HUES48 (cell line): ENCODE measurements around the gene TMEM243.
"Not testable (repeated sequence)": the region's sequence is repeated elsewhere in the genome, so short reads cannot be mapped to it uniquely, and the experiment has no call there.

Source experiments
- H3K27ac ChIP-seq: one replicate; pipeline ENCODE4 v1.7.0; 2013; ENCODE audit warnings: low read depth, low read length, inconsistent platforms
- H3K27me3 ChIP-seq: 2 replicates; pipeline ENCODE4 v1.6.1; 2013; ENCODE audit warnings: mild to moderate bottlenecking, low read length; ENCODE audit not compliant: control insufficient read depth, insufficient read depth
- H3K36me3 ChIP-seq: 2 replicates; pipeline ENCODE4 v1.6.1; 2013; ENCODE audit warnings: low read length; ENCODE audit not compliant: control insufficient read depth, insufficient read depth
- H3K4me1 ChIP-seq: 2 replicates; pipeline ENCODE4 v1.6.1; 2013; ENCODE audit warnings: mild to moderate bottlenecking, low read length; ENCODE audit not compliant: control insufficient read depth, insufficient read depth
- H3K4me3 ChIP-seq: 2 replicates; pipeline ENCODE4 v1.5.1; 2013; ENCODE audit warnings: mild to moderate bottlenecking, low read depth, low read length
- H3K9ac ChIP-seq: 2 replicates; pipeline ENCODE4 v1.6.1; 2013; ENCODE audit warnings: mild to moderate bottlenecking, low read depth, low read length, moderate library complexity
- H3K9me3 ChIP-seq: 2 replicates; pipeline ENCODE4 v1.6.1; 2013; ENCODE audit warnings: low read length; ENCODE audit not compliant: control insufficient read depth, insufficient read depth

Gene TMEM243

DNA sequence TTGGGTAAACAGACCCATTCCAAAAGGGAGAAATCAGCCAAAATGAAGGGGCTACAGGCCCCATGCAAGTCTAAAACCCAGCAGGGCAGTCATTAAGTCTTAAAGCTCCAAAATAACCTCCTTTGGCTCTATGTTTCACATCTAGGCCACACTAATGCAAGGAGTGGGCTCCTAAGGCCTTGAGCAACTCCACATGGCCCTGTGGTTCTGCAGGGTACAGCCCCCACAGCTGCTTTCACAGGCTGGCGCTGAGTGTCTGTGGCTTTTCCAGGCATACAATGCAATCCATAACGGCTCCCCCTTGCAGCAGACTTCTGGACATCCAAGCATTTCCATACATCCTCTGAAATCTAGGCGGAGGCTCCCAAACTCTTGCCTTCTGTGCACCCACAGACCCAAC lies 9.0 kb downstream of the TMEM243 start:
- no peak overlapping the region for H3K9ac ChIP-seq
- H3K4me1 ChIP-seq: peaks cover 7% of the 10 kb centered on the region; the same call in 1 of the 2 replicates
- no peak overlapping the region for H3K27ac ChIP-seq
- peaks cover 18% of the 10 kb centered on the region for H3K9me3 ChIP-seq
- no peak overlapping the region for H3K4me3 ChIP-seq
- no peaks in the 10 kb centered on the region for H3K27me3 ChIP-seq
- H3K36me3 ChIP-seq: peaks cover 15% of the 10 kb centered on the region

DNA sequence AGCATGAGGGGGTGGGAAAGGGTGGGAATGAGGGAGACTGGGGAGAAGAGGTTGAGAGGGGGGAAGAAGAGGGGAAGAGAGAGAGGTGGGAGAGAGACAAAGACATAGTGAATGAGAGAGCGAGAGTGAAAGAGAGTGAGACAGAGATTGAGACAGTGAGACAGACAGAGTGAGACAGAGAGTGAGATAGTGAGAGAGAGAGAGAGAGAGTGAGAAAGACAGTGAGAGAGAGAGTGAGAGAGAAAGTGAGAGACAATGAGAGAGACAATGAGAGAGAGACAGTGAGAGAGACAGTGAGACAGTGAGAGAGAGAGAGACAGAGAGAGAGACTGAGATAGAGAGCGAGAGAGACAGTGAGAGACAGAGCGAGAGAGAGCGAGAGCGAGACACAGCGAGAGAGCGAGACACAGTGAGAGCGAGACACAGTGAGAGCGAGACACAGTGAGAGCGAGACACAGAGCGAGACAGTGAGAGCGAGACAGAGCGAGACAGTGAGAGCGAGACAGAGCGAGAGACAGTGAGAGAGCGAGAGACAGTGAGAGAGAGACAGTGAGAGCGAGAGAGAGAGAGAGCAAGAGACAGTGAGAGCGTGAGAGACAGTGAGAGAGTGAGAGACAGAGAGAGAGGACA lies 10.1 kb downstream of the TMEM243 start:
- H3K27me3 ChIP-seq: no peaks in the 10 kb centered on the region
- no peak overlapping the region for H3K27ac ChIP-seq
- H3K36me3 ChIP-seq: peaks cover 15% of the 10 kb centered on the region
- H3K4me3 ChIP-seq: no peak overlapping the region
- H3K9ac ChIP-seq: no peak overlapping the region
- peaks cover 7% of the 10 kb centered on the region; the same call in 1 of the 2 replicates for H3K4me1 ChIP-seq
- peaks cover 29% of the 10 kb centered on the region for H3K9me3 ChIP-seq

DNA sequence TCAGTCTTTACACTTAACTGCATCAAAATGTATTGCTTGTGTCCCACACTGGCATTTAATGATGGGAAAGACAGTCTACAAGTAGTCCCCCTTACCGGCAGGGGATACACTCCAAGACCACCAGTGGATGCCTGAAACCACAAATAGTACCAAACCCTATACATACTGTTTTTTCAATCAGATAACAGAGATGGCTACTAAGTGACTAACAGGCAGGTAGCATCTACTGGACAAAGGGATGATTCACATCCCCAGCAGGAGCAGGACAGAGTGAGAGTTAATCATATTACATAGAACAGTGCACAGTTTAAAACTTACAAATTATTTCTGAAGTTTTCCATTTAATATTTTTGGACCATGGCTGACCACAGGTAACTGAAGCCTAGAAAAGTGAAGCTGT lies 13.2 kb downstream of the TMEM243 start:
- H3K9me3 ChIP-seq: peaks cover 43% of the 10 kb centered on the region
- no peak overlapping the region for H3K4me3 ChIP-seq
- peaks cover 14% of the 10 kb centered on the region for H3K36me3 ChIP-seq
- H3K4me1 ChIP-seq: no peaks in the 10 kb centered on the region; the same call in 1 of the 2 replicates
- no peak overlapping the region for H3K27ac ChIP-seq
- no peaks in the 10 kb centered on the region for H3K27me3 ChIP-seq
- H3K9ac ChIP-seq: no peak overlapping the region

GRCh38 chr7:87205701-87206100 lies 13.8 kb downstream of the TMEM243 start:
- H3K9me3 ChIP-seq: peaks cover 43% of the 10 kb centered on the region
- H3K4me1 ChIP-seq, H3K36me3 ChIP-seq, H3K4me3 ChIP-seq, H3K27me3 ChIP-seq, H3K9ac ChIP-seq, H3K27ac ChIP-seq: not testable (repeated sequence)

DNA sequence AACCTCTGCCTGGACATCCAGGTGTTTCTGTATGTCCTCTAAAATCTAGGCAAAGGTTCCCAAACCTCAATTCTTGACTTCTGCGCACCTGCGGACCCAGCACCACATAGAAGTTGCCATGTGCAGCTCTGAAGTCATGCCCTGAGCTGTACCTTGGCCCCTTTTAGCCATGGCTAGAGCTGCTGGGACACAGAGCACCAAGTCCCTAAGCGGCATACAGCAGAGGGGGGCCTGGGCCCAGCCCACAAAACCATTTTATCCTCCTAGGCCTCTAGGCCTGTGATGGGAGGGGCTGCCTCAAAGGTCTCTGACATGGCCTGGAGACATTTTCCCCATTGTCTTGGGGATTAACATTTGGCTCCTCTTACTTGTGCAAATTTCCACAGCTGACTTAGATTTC lies 14.6 kb downstream of the TMEM243 start:
- peaks cover 43% of the 10 kb centered on the region for H3K9me3 ChIP-seq
- H3K4me3 ChIP-seq: no peak overlapping the region
- H3K27ac ChIP-seq: no peak overlapping the region
- no peak overlapping the region for H3K9ac ChIP-seq
- no peaks in the 10 kb centered on the region for H3K27me3 ChIP-seq
- H3K4me1 ChIP-seq: no peaks in the 10 kb centered on the region; the same call in none of the 2 replicates
- peaks cover 12% of the 10 kb centered on the region; the same call in 1 of the 2 replicates for H3K36me3 ChIP-seq

GRCh38 chr7:87203929-87204328 lies 15.6 kb downstream of the TMEM243 start:
- not testable (repeated sequence) for H3K9ac ChIP-seq, H3K27me3 ChIP-seq, H3K4me1 ChIP-seq, H3K4me3 ChIP-seq, H3K27ac ChIP-seq
- peaks cover 21% of the 10 kb centered on the region; the same call in 1 of the 2 replicates for H3K36me3 ChIP-seq
- H3K9me3 ChIP-seq: peaks cover 43% of the 10 kb centered on the region

DNA sequence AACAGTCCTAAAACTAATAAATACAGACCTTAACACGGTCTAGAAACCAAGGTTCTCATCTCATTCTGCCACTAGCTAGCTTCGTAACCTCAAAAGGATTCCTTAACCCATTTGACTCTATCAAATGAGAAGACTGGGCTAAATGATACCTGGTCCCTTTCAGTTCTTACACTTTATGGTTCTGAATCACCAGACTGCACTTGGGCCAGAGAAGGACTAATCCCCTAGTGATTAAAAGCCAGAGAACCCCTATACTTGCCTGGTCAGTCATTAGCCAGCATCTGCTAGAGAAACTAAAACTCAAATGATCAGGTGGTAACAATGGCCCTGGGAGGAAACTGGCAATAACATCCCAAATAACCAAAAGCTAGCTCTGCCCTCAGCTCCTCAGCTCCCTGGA lies 16.8 kb downstream of the TMEM243 start:
- no peaks in the 10 kb centered on the region; the same call in none of the 2 replicates for H3K4me1 ChIP-seq
- peaks cover 33% of the 10 kb centered on the region for H3K36me3 ChIP-seq
- H3K4me3 ChIP-seq: no peak overlapping the region
- H3K9me3 ChIP-seq: peaks cover 39% of the 10 kb centered on the region
- no peaks in the 10 kb centered on the region for H3K27me3 ChIP-seq
- no peak overlapping the region for H3K27ac ChIP-seq
- H3K9ac ChIP-seq: no peak overlapping the region

DNA sequence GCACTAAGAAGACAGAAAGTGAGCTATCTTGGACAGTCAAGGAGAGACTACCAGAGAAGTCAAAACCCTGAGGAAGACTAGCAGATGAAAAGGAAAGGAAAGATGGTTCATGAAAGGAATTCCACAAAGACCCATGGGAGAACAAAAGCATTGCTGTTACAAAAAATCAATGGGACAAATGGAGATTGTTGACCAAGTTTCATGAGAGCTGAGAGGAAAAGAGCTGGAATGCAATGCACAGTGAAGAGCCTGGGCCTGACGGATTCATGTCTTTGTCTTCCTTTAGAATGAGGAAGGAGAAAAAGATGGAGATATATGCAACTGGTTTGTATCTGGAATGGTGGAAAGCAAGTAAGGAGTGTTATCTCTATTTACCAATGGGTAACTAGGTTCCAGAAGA lies 17.3 kb downstream of the TMEM243 start:
- Histone ChIP-seq H3K36me3 (peaks cover 38% of the 10 kb centered on the region), H3K9me3 (peaks cover 37% of the 10 kb centered on the region)

GRCh38 chr7:87199700-87200450 lies 19.7 kb downstream of the TMEM243 start:
- Histone ChIP-seq H3K4me1 (no peaks in the 10 kb centered on the region; the same call in none of the 2 replicates), H3K36me3 (peaks cover 62% of the 10 kb centered on the region), H3K4me3 (no peak overlapping the region), H3K9ac (no peak overlapping the region), H3K9me3 (peaks cover 19% of the 10 kb centered on the region), H3K27me3 (no peaks in the 10 kb centered on the region), H3K27ac (no peak overlapping the region)

More for the DNA sequence above, 17.3 kb downstream of the TMEM243 start:
- no peak overlapping the region for H3K9ac ChIP-seq
- H3K27me3 ChIP-seq: no peaks in the 10 kb centered on the region
- H3K4me1 ChIP-seq: no peaks in the 10 kb centered on the region; the same call in none of the 2 replicates
- no peak overlapping the region for H3K4me3 ChIP-seq
- no peak overlapping the region for H3K27ac ChIP-seq

DNA sequence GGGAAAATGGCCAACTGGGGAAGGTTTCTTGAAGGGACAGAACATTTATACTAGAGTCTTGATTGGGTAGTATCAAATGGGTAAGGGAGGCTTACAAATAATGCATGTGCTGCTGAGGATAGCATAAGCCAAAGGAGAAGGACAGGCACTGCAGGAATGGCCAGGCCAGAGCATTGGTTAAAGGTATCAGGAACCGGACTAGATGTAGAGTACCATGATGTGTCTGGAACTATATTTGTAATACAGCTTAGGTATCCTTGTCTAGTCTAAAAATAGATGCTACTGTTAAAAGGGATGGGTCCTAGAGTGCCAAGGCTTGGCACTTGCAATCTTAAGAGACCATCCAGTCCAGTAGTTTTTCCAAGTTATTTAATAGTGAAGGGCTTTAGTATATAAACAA lies 20.3 kb downstream of the TMEM243 start:
- Histone ChIP-seq H3K36me3 (peaks cover 68% of the 10 kb centered on the region), H3K4me3 (no peak overlapping the region), H3K9me3 (peaks cover 14% of the 10 kb centered on the region; the same call in 1 of the 2 replicates), H3K9ac (no peak overlapping the region), H3K27me3 (no peaks in the 10 kb centered on the region), H3K4me1 (no peaks in the 10 kb centered on the region; the same call in none of the 2 replicates), H3K27ac (no peak overlapping the region)

- Histone ChIP-seq H3K36me3 (peaks cover 100% of the 10 kb centered on the region), H3K9me3 (no peaks in the 10 kb centered on the region), H3K27ac (no peak overlapping the region), H3K4me3 (no peak overlapping the region), H3K9ac (no peak overlapping the region), H3K4me1 (no peaks in the 10 kb centered on the region), H3K27me3 (no peaks in the 10 kb centered on the region)
Measured at GRCh38 chr7:87193912-87194311, 25.6 kb downstream of the TMEM243 start.
